Renal cortical epithelial cell (primary cell): ENCODE measurements around the gene LRRK1. TPM values are rescaled to one million over a fixed set of nuclear protein-coding genes. Genes with fewer than 3 reads are reported as not detected.

Experiments used
- DNase-seq: peaks from one replicate; pipeline ENCODE4 v3.0.0-alpha.2; 2011; ENCODE audit warnings: low read depth
- total RNA-seq: library from RNA; depleted of rRNA; stranded (reverse); fragments of >200 nt; gene quantifications from 2 replicates; pipeline ENCODE4 v1.2.3, GENCODE V29; 2014

LRRK1 gene
- total RNA-seq, 1 donor from 2014 or later, result 21.8 TPM

DNA sequence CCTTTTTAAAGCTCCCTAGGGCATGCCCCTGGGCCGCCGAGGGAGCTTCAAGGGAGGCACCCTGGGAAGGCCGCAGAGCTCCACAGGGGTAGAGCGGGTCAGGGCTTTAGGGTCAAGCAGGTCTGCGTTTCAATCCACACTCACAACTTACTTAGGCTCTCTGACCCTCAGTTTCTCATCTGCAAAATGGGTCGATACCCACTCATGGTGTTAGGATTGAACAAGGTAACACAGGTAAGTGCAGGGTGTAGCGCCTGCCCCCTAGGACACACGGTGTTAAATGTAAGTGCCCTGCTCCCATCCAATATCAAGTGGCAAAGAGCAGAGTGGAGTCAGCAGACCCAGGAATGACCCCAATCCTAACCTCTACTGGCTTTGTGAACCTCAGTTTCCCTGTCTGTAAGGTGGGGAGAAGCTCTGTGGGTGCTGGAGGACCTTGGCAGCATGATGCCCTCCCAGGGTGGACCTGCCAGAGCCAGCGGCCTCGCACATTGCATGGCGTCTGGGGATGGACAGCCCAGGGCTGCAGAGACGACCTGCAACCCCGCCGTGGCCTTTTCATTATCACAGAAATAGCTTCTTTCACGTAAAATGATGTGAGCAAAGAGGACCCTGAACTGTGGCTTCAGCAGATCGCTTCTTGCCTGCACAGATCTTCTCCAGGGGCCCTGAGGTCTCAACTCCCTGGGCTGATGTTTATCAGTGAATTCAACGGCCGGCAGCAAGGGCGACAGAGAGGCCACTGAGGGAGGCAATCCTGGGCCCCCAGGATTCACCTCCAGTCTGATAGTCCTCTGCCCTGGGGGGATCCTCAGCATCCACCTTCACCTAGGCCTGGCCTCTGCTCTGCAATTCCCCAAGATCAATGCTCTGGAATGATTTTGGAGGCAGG lies 194.2 kb downstream of the LRRK1 start:
- no peak for DNase-seq

DNA sequence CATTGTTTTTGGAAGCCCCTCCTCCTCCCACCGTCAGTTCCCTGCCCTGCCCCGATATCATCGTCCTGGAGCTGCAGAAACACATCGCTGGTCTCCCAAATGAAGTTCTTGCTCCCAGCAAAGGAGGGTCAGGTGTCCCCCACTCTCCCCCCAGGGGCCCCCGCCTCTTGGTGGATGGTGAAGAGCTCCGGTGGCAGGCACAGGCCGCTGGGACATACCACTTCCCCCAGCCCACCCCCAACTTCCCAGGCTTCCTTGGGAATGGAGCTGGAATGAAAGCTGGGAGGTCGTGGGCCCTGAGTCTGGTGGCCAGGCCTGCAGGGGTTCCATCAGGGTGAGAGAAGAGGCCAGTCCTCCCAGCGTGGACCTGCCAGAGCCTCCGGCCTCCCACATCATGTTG lies 195.0 kb downstream of the LRRK1 start:
- DNase-seq, result no peak

DNA sequence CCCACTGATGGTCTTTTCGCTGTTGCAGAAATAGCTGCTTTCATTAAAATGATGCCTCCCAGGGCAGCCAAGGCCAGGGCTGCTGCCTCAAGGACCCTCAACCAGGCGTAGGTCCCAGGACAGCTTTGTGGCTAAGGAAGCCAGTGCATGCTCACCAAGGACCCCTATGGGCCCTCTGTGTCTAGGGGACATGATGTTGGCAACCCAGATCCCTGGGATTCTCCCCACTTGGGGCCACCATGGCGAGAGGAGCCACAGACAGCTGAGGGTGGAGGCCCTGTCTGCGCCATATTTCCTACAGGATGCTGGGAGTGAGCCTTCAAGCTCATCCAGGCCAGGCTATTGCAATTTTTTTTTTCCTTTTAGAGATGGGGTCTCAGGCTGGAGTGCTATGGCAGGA lies 195.5 kb downstream of the LRRK1 start:
- DNase-seq, result no peak

DNA sequence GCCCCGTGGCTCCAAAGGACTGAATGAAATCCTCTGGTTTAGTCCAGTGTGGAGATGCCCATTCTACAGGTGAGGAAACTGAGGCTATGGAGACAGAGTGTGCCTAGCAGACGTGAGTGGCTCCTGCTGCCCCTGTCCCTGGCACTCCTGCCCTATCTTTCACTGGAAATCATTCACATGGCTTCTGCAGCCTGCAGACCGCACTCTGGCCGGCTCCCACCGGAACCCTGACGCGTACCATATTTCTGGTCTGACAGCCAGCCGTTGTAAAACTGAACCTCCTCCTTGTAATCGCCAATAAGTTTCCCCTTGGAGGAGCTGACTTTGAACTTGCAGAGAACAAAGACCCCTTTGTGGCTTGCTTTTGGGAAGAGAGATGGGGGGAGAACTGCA lies 196.2 kb downstream of the LRRK1 start:
- no peak for DNase-seq

DNA sequence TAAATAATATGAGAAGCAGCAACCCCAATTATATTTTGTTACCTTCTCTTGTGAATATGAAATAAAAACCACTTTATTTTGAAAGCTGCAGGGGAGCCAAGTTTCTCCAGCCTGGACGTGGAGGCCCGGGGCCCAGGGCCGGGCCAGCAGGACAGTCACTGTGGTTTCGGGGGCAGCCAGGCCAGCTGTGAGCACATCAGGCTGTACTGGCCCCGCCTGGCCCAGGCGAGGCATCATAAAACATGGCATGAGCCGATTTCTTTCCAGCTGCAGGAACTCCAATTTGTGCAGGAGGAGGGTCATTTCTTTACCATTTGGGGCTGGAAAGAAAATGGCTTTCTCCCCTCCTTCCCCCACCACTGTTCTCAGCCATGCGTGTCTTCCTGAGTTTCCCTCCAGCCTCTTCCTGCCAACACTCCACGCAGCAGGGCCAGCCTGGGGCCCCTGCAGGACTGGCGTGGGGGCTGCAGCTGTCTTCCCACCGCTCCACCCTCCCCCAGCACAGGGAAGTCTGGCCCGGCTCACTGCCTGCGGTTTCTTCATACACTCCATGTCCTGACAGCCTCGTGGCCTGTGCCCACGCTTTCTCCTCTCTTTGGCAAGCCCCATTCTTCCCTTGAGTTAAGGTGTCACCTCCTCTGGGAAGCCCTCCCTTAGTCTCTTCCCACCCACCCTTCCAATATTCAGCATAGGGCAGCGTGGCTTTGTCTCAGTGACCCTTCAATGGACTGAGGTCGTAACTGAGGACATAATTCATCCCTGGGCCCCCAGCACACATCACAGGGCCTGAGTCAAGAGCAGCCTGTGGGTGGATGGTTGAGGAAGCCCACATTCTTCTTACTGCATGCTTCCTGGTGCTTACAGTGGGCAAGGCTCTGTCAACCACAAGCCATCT lies 196.9 kb downstream of the LRRK1 start:
- DNase-seq, result peak; percentile 25

DNA sequence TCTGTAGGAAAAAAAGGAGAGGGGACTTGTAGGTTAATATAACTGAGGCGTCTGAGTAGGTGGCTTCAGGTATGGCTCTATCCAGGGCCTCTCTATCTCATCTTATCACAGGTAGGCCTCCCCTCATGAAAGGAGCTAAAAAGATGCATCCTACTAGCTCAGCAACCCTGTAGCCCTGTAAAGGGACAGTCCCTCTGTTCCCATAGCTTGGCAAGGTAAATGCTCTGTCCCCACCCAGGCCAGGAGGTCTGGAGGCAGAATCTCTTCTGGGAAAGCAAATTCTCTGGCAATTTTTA lies 197.5 kb downstream of the LRRK1 start:
- DNase-seq, result no peak

DNA sequence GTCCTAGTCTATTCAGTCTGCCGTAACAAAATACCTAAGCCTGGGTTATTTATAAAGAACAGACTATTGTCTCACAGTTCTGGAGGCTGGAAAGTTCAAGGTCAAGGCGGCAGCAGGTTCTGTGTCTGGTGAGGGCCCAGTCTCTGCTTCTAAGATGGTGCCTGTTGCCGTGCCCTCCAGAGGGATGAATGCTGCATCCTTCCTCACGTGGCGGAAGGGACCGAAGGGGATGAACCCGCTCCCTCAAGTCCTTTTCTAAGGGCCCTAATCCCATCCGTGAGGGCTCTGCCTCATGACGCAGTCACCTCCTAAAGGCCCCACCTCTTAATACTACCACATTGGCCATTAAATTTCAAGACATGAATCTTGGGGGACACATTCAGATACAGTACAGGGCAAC lies 199.0 kb downstream of the LRRK1 start:
- DNase-seq, result no peak

DNA sequence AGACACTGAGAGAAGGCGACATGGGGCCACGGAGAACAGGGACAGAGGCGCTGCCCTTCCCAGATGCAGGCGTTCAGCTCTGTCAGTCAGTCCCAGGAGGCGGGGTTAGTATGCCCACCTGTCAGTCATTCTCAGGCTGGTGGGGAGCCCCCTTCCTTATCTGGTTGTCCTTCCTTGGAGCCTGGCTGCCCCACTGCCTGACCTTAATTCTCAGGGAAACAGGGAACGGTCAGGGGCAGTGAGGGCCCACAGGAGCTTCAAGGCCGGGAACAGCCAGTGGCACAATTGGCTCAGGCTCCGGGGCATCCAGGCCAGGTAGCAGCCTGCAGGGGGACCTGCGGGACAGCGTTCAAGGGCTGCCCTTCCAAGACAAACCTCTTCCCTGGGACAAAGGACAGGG lies 199.5 kb downstream of the LRRK1 start:
- DNase-seq, result no peak

DNA sequence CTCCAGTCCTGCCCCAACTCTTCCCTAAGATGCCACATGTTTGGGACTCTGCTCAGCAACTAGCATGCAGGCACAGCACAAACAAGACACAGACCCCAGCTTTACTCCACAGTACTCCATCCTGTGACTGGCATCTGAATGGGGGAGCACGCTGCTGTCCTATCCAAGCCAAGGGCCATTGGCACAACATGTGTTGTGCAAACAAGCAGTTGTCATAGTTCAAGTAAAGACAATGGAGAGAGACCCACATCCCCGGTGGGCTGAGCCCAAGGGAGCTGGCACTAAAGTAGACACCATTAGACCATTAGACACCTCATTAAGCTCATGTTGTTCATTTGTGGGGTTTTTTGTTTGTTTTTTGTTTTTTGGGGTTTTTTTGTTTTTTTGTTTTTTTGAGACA lies 200.0 kb downstream of the LRRK1 start:
- no peak for DNase-seq

Other genes with a start within 250 kb of the LRRK1 start
- 60.3 and 980 TPM in 2 replicates for gene ALDH1A3, start 39.5 kb upstream of the LRRK1 start, total RNA-seq